AML-193 (cell line): ENCODE measurements around the gene ADGRF1.
A peak's percentile ranks its signal among the peaks of the same experiment; 100 is the strongest.
"Not testable (repeated sequence)": the region's sequence is repeated elsewhere in the genome, so short reads cannot be mapped to it uniquely, and the experiment has no call there.

Experiments
- DNase-seq, 2 experiments: peaks; one replicate each; lab custom pipeline; 2025; lab: John Stamatoyannopoulos, UW

The ADGRF1 gene

DNA sequence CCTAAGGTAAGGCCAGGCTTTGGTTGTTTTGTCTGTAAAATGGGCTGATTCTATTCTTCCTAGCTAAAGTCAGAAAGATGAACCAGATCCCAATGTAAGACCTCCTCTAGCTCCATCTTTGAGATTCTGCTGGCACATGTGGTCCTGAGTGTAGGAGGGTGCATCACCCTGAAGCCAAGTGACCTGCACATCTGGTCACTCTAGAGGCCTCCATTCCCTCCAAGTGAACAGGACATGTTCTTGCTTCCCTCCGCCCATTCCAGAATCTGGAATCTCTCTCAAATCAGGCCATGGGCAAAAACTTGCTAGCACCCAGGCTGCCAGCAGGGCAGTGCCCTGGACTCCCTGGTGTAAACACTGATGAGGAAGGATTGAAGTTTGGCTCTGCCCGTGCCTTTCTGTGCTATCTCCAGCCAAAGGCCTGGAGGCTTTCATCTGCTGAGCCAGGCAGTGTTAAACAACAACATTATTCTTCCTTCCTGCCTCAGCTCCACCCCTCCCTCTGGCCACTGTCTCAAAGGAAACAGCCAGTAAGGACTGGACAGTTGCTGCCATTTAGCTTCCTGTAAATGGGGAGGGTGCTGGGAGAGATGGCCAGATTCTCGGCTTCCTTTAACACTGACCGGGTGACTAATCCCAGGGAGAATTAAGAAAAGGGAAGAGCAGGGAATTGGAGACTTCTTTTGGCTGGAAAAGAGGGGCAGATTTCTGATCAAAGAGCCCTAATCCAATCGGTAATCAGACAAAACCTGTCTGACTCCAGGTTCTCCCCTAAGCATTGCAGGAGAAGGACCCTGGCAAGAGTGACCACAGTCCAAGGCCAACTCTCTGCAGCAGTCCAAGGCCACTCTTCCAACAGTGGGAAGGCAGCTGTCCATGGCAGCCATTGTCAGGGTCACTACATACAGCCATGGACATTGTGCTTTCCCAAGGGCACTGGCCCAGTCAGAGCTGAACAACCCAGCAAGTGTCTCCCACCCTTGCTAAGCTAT is 19.5 kb upstream of the ADGRF1 start:
- no peak for DNase-seq

DNA sequence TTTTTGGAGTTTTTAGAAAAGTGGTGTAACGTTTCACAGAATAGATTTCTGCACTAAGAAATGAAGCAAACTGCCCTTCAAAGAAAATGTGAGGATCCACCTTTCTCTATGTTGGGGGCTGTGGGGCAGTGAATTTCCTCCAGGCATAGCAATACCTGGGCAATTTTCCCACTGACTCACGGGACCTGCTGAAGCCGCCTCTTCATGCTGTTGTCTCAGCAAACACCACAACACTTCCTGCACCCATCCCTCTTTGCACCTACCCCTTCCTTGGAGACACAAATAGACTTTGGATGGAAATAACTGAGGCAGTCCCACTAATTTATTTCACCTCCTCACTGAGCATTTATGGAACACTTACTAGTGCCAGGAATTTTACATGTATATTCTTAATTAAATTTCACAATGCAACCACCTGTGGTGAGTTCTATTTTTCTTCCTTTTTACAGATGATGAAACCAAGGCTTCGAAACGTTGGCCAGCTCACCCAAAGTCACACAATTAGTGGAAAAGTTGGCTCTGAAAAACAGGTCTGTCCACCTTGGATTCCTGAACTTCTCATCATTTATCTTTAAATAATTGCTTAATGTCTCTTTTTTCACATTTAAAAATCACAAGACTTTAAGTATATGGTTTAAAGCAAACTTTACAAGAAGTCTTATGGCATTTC is 17.2 kb upstream of the ADGRF1 start:
- DNase-seq = peak in 1 of 2 experiments; percentile 22

DNA sequence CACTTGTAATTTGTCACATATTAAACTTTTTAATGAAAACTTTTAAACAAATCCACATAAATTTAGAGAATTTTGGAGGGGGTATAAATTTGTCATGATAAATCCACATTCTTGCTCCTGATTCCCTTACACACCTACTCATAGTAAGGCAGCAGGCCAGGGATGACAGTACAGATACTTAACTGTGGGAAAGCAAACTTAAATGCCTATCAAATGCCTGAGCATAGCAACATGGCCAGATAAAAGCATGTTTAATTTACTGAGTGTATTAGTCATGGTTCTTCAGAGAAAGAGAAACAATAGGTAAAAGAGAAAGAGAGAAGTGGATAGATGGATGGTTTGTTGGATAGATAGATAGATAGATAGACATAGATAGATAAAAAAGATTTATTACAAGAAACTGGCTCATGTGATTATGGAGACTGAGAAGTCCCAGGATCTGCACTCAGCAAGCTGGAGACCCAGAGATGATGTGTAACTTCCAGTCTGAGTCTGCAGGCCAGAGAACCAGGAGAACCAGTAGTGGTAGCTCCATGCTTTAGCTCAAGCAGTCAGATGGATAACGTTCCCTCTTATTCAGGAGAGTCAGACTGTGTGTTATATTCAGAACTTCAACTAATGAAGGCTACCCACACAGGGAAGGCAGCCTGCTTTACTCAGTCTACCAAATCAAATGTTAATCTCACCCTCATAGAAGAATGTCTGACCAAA is 15.9 kb upstream of the ADGRF1 start:
- no peak for DNase-seq

DNA sequence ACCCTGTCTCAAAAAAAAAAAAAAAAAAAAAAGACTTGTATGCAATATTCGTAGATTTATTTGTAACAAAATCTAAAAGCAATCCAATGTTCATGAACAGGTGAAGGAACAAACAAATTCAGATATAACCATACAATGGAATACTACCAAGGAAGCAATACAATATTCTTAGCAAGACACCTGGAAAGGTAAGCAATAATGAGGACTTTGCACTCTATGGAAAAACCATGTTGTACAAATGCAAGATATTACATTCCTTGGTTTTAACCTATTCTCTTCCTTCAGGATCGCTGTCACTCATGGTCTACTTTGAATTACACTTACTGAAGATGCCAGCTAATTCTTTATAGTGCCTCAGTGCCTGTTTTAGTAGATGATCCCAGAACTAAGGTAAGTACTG is 14.7 kb upstream of the ADGRF1 start:
- DNase-seq = no peak

DNA sequence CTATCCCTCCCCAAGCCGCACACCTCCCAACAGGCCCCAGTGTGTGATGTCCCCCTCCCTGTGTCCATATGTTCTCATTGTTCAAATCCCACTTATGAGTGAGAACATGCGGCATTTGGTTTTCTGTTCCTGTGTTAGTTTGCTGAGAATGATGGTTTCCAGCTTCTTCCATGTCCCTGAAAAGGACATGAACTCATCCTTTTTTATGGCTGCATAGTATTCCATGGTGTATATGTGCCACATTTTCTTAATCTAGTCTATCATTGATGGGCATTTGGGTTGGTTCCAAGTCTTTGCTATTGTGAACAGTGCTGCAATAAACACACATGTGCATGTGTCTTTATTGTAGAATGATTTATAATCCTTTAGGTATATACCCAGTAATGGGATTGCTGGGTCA is 12.2 kb upstream of the ADGRF1 start:
- DNase-seq = not testable (repeated sequence)

DNA sequence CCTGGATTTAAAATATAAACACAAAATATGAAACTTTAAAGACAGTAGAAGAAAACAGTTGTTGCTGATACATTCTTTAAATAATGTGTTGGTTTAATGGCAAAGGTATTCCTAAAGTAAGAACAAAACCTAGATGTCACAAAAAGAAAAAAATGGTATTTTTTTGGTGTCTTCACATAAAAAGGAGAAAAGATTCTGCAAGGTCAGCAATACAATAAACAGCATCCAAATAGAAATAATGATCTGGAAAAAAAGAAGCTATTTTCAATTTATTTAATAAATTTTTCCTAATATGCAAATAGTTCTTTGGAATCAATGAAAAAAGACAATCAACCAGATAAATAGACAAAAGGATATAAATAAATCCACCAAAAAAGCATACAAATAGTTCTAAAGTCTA is 6.5 kb upstream of the ADGRF1 start:
- no peak for DNase-seq

DNA sequence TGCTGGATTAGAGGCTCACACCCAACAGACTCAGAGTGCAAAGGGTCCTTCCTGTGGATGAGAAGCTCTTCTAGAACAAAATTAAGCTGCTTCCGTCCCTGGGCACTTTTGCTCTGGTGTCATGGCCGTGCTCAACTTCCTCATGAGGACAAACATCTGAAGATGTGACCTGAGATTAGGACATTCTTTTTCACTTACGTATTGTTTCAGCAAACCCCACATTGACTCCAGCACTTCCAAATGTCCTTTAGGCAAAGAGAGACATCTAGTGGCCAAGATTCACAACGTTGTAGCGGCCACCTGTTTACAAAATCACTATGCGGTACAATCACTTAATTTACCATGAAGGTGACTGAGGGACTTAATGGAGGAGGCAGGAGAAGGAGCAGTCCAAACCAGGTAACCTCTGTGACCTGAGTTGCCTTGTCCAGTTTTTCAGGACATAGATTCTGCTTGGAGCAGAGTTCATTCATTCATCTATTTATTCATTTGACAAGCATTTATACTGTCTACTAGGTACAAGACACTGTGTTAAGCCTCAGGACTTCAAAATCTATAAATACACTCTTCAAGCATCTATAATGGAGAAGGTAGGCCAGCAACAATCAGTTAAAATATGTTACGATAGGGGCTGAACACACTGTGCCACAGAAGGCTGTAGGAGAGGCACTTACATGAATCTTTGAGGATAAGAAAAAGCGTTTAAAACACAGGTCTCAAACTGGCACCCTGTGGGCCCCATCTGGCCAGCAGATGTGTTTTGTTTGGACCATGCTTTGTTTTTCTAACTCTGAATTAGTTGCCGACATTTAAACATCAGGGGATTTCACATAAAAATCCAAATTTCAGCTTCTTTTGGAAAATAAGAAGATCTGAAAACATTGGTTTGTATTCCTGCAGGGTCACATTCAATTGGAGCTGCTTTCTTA is 5.6 kb upstream of the ADGRF1 start:
- DNase-seq = peak; percentile 97

DNA sequence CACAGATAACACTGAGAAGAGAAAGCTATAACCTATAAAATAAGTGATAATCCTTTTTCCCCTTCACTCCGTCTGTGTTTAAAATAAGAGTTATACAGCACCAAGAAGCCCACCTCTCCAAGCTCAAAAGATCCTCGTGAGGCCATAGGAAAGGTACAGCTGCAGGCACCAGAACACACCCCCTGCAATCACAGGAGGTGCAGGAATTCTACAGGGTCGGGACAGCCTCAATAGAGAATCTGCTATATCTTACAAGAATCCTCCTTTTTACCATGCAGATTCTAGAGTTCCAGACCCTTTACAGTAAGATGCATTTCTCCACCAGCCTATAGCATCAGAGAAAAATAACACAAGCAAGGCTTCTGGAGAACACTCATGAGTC is 5.0 kb upstream of the ADGRF1 start:
- DNase-seq = no peak

DNA sequence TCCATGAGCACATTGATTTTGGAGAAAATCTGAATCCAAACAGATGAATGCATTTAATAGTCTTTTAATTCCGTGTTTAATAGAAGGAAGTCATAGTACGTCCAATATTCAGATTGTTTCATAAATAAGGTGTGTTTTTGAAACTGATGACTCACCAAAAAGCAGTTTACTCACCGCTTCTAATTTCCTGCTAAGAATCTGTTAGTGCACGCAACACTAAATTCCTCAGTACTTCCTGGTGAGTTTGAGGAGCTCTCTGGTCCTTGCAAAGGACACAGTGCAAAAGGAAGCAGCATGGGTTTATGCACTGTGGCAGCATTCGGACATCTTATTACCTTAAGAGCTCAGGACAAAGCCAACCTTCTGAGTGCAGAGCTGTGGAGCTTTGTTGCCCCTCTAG is 2.3 kb upstream of the ADGRF1 start:
- peak; percentile 26 to 47 for DNase-seq

DNA sequence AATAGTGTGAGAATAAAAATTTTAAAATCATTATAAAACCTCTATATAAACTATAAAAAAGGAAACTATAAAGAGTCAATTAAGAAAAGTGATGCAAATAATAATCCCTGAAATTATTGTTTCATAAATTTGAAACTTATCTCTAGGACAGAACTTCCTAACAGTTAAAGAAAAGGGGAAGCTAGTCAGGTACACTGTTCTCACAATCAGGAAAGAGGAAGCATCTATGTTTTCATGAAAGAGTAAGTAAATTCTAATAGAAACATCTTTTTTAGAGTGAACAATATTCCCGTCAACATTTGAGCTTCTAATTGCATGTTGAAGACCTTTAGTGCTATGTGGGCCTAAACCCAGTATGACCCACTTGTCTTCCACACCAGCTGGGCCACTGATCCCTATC is 1.2 kb upstream of the ADGRF1 start:
- DNase-seq = peak; percentile 91 to 93

DNA sequence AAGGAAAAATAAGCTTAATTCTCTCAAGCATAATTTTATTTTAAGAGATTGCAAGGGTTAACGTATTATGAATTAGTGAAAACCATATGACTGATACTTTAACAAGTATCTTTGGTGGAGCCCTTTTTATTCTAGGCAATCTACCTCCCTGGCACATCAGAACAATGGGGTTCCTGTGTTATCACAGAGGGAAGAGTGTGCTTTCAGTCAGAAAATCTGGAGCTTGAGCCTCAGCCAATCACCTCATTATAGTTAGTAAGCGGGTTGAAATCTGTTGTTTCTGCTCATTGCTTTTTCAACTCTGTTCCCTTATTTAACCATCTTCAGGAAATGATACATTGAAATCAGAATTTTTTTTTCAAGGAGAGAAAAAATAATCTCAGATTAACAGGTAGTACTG is 391 bp downstream of the ADGRF1 start:
- no peak for DNase-seq

DNA sequence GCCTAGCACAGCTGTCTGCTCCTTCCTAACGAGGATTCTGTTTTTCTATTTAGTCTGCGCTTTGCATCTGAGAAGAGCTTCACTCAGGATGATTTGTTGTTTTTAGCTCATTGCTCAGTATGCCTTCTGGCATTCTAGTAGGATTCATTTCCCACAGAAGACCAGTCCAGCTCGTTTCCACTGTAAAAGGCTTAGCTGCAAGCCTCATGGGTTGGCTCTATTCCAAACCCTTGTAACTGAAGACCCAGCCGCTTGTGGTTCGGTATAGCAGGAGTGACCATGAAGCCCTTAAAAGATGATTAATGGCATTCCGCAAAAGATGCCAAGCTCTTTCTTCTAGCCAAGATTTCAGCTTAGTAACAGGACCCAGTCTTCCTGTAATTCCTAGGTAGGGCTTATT is 7.2 kb downstream of the ADGRF1 start:
- DNase-seq = no peak

DNA sequence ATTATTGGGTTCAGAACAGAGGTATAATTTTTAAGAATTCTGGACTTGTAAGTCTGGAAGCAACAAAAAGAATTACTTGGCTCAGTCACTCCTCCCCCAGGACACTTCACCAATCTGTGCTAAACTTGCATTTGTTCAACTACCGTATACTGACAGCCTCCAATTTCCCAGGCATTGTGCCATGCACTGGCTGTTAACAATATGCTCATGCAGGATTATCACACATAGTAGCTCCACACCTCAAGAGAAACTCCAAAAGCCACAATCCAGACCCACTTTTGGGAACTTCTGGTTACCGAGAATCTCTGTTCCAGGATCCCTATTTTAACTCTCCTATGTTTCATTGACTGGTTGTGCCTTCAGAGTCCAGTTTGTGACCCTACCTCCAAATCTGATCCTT is 7.7 kb downstream of the ADGRF1 start:
- DNase-seq = no peak

DNA sequence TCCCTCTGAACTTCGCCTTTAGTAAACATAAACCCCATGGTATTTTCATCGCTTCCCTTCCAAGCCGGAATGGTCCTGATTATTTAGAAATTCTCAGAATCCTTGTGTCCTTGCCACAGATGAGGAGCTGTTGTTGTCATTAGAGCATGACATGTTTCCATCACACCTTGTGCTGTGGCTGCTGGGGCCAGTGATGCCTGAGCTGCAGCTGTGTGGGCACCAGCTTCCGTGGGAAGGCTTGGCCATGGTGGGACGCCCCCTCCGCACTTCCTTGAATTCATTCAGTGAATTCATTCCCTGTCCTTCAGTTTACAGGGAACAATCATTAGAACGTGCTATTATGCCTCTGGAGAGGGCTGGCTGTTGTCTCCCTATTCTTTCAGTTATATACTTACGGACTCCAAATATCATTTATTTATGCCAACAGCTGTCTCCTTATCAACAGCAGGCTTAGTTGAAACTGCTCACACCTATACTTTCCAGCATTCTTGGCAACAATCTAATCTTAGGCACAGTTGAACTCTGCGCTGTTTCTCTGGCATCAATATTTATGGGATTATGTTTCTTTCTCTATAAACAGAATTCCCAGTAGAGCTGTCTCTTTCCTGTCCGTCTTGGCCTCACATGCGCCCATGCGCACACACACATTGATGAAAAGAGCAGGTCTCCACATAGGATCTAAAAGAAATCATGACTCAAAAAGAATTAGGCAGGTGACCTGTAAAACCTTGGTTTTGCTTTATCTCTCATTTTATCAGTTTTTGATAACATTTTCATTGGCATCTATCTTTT is 9.0 kb downstream of the ADGRF1 start:
- DNase-seq = no peak

DNA sequence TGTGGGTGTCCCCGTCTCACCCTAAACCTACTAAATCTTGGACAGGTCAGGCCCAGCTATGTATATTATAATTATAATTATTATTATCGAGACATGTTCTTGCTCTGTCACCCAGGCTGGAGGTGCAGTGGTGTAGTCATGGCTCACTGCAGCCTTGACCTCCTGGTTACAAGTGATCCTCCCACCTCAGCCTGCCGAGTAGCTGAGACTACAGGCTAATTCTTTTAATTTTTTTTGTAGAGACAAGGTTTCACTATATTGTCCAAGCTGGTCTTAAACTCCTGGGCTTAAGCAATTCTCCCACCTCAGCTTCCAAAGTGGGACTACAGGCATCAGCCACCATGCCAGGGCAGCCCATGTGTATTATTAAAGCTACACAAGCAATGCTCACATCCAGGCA is 10.5 kb downstream of the ADGRF1 start:
- DNase-seq = no peak

DNA sequence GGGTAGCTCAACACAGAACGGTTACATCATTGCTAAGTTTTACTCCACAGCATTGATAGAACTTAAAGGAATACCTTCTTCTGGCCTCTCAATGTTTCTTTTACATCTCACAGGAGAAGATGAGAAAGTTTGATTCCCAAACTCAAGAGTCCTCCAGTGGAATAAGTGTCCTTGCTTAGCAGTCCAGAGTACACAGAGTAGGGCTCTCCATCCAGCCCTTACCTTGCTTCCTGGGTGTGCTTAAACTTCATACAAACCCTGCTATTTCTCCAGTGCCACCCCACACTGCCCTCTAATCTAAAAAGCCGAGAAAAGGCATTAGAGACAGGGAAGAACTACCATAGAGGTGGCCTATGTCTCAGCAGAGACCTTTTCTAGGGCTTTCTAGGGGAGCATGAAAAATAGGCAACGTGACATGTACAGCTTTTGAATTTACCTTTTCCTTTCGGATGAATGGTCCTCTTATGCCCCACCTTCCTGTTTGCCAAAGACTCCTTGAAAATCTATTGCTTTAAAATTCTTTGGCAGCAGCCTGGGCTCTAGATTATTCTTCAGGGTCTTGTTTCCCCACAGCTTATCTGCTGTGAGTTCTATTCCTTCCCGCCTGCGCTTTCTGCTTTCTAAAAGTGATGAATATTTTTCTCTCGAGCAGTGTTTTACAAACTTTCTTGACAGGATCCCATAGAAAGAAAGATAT is 12.1 kb downstream of the ADGRF1 start:
- no peak for DNase-seq

DNA sequence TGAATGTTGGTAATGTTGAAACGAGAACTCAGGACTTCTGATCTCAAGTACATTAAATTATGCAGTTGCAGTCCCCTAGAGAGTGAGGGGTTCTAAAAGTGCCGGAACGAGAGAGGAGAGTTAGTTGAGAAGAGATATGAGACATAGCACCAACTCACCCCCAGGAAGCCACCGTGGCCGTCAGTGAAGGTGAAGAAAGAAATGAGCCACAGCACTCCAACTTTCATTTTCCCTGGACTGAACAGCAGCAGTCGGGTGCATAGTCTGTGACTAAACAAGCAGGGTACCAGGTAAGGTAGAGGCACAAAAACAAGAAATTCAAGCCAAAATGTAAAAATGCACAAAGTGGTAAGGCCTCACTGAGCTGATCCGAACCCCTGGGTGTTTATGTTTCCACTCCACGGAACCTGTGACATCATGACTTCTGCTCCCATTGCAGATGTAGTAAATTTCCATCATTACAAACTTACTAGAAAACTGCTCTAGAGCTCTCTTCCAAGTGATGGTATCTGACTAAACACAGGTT is 13.2 kb downstream of the ADGRF1 start:
- no peak for DNase-seq

DNA sequence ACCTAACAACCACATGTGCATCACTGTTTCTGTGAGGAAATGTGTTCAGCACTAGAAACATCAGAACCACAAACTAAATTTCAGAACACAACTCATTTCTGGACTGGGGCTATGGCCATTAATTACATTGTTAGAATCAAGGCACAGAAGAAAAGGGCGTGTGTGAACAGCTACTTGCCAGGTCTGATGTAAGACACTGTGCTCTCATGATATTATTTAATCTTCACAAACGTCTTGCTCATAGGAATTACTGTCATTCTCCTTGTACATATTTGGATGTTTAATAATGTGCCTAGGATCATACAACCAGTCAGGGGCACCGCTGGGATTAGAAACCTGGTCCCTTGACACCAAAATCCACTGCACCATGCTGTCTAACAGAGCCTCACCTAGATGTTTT is 14.8 kb downstream of the ADGRF1 start:
- no peak for DNase-seq

DNA sequence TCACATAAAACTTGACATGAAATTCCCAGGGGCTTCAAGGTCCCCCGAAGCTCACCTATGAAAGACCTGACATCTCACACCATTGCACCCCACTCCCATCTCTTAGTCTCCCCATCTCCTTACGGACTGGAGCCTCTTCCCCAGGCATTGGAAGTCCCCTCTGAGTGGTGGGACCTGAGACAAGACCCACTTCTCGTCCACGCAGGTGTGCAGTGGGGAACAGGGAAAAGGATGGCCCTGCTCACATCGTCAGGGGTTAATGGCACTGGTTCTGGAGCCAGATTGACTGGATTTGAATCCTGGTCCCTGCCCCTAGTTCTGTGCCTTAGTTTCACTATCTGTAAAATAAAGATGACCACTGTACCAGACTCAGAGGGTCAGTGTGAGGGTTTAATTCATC is 15.5 kb downstream of the ADGRF1 start:
- no peak for DNase-seq

DNA sequence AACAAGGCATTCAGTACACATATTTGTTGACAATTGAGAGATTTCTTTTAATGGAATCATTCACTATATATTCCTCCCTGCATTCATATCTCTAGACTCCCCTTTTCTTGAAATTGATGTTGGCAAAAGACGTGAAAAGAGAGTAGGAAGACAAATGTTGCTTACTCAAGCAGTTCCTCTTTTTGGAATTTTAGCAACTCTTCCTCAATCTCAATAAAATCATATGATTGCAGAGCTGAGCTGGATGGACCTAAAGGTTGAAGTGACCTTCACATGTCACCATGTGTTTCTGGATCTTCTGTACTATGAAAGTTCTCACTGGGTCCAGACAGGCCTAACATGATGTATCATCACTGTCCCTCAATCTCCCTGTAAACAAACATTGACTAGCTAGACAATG is 18.6 kb downstream of the ADGRF1 start:
- peak; percentile 23 to 50 for DNase-seq
